ENCODE results near the gene CXADR.

GRCh38 chr21:17519965-17520609 lies 7.2 kb downstream of the CXADR start:
- no peak for TF ChIP-seq POLR2A (IDR thresholded peaks at IDR 0.05; ENCODE audit: low read depth, low read length)
- TF ChIP-seq POLR2AphosphoS5 (IDR thresholded peaks at IDR 0.05; ENCODE audit: low read depth, low read length), result no peak
- TF ChIP-seq SPI1 (IDR thresholded peaks at IDR 0.05; ENCODE audit: low read depth, low read length), result no peak
- no peak for TF ChIP-seq TAF1 (IDR thresholded peaks at IDR 0.05; ENCODE audit: low read depth, low read length)

Data from GM12891 (cell line).